ENCODE results near the gene ITGB7. TPM values are rescaled to one million over a fixed set of nuclear protein-coding genes. Genes with fewer than 3 reads are reported as not detected.

ITGB7 gene
- total RNA-seq, 2 experiments from 2014 or later = 621 to 702 TPM

- Mint-ChIP-seq H3K4me1 (peaks cover 74% of the 10 kb centered on the region), H3K27ac (peak overlapping the region; percentile 92), H3K36me3 (ENCODE audit: low read depth) (peaks cover 43% of the 10 kb centered on the region), H3K27me3 (no peaks in the 10 kb centered on the region), H3K4me3 (peak overlapping the region; percentile 98), H3K9me3 (no peaks in the 10 kb centered on the region)
- DNase-seq = peak; percentile 65
- POLR2A ChIA-PET = interaction anchor here (0.8 to 1.0 kb wide), 4 partner anchors 11 to 102 kb away, joined by 3 to 5 read pairs (median 4); partner anchors contain the start of genes AAAS and ESPL1
- CTCF ChIA-PET = interaction anchor here (0.5 to 12.6 kb wide), 15 partner anchors 8 to 380 kb away, joined by 3 to 117 read pairs (median 4); partner anchors contain the start of genes AAAS, ESPL1 and ITGB7
Measured at GRCh38 chr12:53219292-53219955, 12.4 kb upstream of the ITGB7 start.

DNA sequence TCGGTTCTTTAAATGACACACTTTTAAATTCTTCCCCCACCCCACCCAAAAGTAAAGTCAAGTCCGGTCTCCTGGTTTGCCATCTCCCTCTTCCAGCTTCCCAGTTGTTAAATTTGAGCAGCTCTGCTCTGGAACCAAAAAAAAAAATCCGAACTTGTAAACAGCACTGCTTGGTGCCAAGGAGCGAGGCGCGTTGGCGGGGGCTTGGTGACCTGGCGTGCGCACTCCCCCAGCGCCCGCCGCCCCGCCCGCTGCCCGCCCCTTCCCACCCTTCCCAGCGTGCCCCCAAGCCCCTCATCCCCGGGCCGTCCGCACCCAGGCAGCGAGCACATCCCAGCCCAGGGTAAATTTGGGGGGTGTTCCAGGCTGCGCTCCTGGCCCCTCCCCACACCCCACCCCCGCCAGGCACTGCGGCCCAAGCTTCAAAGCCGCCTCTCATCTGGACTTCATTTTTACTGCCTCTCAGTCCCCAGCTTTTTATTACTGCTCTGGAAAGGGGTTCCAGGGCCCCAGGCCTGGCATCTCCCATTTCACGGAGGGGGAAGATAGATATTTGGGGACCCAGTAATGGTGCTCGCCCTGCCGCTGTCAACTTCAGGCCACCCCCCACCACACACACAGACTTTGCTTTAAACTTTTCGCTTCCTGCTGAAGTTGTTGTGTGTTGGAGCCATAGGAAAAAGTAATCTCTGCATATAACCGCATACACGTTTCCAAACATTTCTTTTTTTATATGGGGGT is 11.7 kb upstream of the ITGB7 start:
- Mint-ChIP-seq H3K27me3 (no peaks in the 10 kb centered on the region), H3K4me3 (peak overlapping the region; percentile 98), H3K36me3 (ENCODE audit: low read depth) (peaks cover 49% of the 10 kb centered on the region), H3K9me3 (no peaks in the 10 kb centered on the region), H3K27ac (peak overlapping the region; percentile 92), H3K4me1 (peaks cover 74% of the 10 kb centered on the region)
- CTCF ChIA-PET = interaction anchor here (0.6 to 12.6 kb wide), 8 partner anchors 9 to 212 kb away, joined by 3 to 117 read pairs (median 4); partner anchors contain the start of genes ESPL1 and ITGB7
- DNase-seq = no peak
- POLR2A ChIA-PET = no interaction called here

DNA sequence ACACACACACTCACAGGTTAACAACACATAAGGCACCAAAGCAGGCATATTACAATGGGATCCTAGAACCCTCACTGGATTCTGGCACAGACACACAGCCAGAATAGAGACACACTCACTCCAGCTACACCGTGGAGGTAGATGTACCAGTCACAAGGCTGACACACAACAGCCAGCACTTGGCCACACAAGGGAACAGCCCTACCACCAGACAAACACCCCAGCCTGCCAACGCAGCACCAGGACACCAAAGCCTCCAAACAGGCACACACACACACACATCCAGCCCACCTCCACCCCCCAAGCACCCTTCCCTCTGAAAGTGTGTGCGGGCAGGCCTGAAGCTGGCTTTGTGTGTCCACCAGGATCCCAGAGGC is 10.9 kb upstream of the ITGB7 start:
- peaks cover 57% of the 10 kb centered on the region for H3K36me3 Mint-ChIP-seq (ENCODE audit: low read depth)
- CTCF ChIA-PET = interaction anchor here (0.6 to 12.6 kb wide), 6 partner anchors 17 to 211 kb away, joined by 3 to 117 read pairs (median 4); partner anchors contain the start of genes AAAS and ESPL1
- DNase-seq = no peak
- no peaks in the 10 kb centered on the region for H3K27me3 Mint-ChIP-seq
- peak overlapping the region; percentile 89 for H3K27ac Mint-ChIP-seq
- POLR2A ChIA-PET = no interaction called here
- peak overlapping the region; percentile 98 for H3K4me3 Mint-ChIP-seq
- H3K4me1 Mint-ChIP-seq = peaks cover 75% of the 10 kb centered on the region
- H3K9me3 Mint-ChIP-seq = no peaks in the 10 kb centered on the region

DNA sequence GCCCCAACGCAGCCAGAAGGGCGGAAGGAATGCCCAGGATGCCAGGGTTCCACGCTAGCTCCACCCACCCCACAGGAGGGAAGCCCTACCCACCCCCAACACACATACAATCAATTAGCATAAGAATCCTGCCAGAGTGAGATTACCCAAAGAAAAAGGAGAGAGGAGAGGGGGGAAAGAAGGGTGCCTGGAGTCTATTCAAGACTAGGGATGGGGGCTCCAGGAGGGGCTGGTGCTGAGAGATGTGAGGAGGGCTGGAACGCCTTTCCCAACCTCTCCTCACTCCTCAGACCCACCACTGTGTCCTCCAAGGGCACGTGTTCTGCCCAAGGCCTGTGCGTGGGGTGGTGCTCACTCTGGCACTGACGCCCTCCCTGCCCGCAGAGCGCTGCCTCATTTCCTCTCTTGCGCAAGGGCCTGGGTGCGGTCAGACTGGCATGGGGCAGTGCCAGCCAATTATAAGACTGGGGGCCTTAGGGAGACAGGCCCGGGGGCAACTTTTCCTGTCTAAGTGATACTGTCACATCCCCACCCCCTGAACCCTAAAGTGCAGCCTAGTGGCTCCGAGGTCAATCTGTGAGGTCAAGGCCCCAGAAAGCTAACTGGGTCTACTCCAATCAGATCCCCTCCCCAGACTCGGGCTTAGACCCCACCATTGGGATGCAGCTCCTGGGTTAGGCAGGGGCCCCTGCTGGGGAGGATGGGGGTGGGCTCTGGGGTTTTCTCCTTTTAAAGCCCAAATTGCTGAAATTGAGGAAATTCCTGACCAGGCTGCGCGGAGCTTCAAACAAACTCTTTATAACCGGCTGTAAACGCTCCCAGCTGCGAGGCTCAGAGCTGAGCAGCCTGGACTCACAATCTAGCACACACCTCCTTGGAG is 10.2 kb upstream of the ITGB7 start:
- DNase-seq = no peak
- Mint-ChIP-seq H3K27me3 (no peaks in the 10 kb centered on the region), H3K36me3 (ENCODE audit: low read depth) (peaks cover 63% of the 10 kb centered on the region), H3K4me1 (peaks cover 73% of the 10 kb centered on the region), H3K9me3 (no peaks in the 10 kb centered on the region), H3K4me3 (peak overlapping the region; percentile 98), H3K27ac (peak overlapping the region; percentile 89)
- ChIA-PET CTCF (interaction anchor here (0.9 to 12.6 kb wide), 11 partner anchors 12 to 104 kb away, joined by 3 to 117 read pairs (median 5); partner anchors contain the start of genes AAAS, ESPL1 and PFDN5), POLR2A (no interaction called here)

- H3K9me3 Mint-ChIP-seq = no peaks in the 10 kb centered on the region
- H3K4me1 Mint-ChIP-seq = peaks cover 81% of the 10 kb centered on the region
- H3K4me3 Mint-ChIP-seq = no peak overlapping the region
- H3K27me3 Mint-ChIP-seq = no peaks in the 10 kb centered on the region
- ChIA-PET POLR2A (no interaction called here), CTCF (interaction anchor here (0.8 to 12.6 kb wide), 13 partner anchors 10 to 106 kb away, joined by 3 to 117 read pairs (median 6); partner anchors contain the start of genes AAAS, CSAD, ESPL1 and PFDN5)
- DNase-seq = no peak
- peaks cover 76% of the 10 kb centered on the region for H3K36me3 Mint-ChIP-seq (ENCODE audit: low read depth)
- peak overlapping the region; percentile 51 for H3K27ac Mint-ChIP-seq
Measured at GRCh38 chr12:53215497-53215896, 8.4 kb upstream of the ITGB7 start.

DNA sequence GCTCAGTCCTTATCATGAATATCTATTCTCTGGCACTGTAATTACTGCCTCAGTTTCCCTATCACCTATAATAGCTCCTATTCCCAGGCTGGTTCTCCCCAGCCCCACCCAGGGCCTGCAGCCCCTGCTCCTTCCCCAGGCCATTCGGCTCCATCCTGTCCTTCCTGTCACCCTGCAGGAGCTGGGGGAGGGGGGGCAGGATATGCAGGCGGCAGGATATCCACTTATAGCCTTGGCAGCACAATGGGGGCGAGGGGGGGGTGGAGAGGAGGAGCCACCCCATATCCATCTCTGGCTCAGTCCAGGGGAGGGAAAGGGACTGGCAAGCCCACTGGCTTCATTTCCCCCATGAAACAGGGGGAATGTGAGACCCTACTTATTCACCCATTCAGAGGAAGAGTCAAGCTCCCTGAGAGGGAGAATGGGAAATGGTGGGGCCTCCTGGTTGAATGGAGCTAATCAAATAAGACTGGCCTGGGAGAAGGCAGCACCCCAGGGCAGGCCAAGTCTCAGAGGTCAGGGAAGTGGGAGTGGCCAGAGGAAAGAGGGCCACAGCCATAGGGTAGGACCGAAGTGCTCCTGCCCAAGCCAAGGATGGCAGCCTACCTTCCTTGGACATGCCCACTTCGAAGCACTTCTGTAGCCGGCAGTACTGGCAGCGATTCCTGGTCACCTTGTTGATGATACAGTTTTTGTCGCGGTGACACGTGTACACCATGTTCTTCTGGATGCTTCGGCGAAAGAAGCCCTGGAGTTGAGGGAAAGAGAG is 7.8 kb upstream of the ITGB7 start:
- ChIA-PET CTCF (interaction anchor here (0.8 to 12.6 kb wide), 17 partner anchors 10 to 106 kb away, joined by 3 to 117 read pairs (median 9); partner anchors contain the start of genes AAAS, CSAD, ESPL1 and ZNF740), POLR2A (no interaction called here)
- no peak overlapping the region for H3K4me3 Mint-ChIP-seq
- peak overlapping the region; percentile 51 for H3K27ac Mint-ChIP-seq
- H3K4me1 Mint-ChIP-seq = peaks cover 85% of the 10 kb centered on the region
- no peaks in the 10 kb centered on the region for H3K9me3 Mint-ChIP-seq
- H3K27me3 Mint-ChIP-seq = no peaks in the 10 kb centered on the region
- H3K36me3 Mint-ChIP-seq (ENCODE audit: low read depth) = peaks cover 82% of the 10 kb centered on the region
- DNase-seq = no peak

GRCh38 chr12:53214221-53214620 is 7.2 kb upstream of the ITGB7 start:
- POLR2A ChIA-PET = no interaction called here

DNA sequence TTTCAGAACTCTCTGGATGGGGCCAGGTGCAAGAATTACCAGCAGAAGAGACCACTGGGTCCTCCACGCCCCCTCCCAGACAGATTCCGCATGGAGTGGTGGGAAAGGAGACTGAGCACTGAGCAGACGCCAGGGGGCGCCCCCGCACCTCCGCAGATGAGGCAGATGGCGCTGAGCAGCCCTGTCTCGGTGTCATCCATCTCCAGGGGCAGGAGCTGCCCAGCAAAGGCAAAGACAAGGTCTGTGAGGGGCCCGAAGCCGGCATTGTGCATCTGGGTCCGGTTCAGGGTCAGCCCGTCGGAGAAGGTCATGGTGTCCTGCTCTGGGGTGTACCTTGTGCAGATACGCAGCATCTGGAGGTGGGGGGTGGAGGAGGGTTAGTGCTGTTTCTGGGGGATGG is 6.3 kb upstream of the ITGB7 start:
- peaks cover 93% of the 10 kb centered on the region for H3K4me1 Mint-ChIP-seq
- H3K9me3 Mint-ChIP-seq = no peaks in the 10 kb centered on the region
- peaks cover 79% of the 10 kb centered on the region for H3K36me3 Mint-ChIP-seq (ENCODE audit: low read depth)
- H3K27ac Mint-ChIP-seq = peak overlapping the region; percentile 37
- CTCF ChIA-PET = interaction anchor here (0.6 to 12.6 kb wide), 44 partner anchors 9 to 513 kb away, joined by 3 to 117 read pairs (median 5); partner anchors contain the start of genes AAAS, CSAD, ESPL1 and PFDN5
- peak; percentile 84 for DNase-seq
- no peak overlapping the region for H3K4me3 Mint-ChIP-seq
- POLR2A ChIA-PET = no interaction called here
- no peaks in the 10 kb centered on the region for H3K27me3 Mint-ChIP-seq

More at GRCh38 chr12:53214221-53214620, 7.2 kb upstream of the ITGB7 start:
- Mint-ChIP-seq H3K27me3 (no peaks in the 10 kb centered on the region), H3K4me3 (no peak overlapping the region), H3K9me3 (no peaks in the 10 kb centered on the region), H3K27ac (peak overlapping the region; percentile 44), H3K36me3 (ENCODE audit: low read depth) (peaks cover 80% of the 10 kb centered on the region), H3K4me1 (peaks cover 91% of the 10 kb centered on the region)
- CTCF ChIA-PET = interaction anchor here (0.9 to 12.6 kb wide), 30 partner anchors 9 to 513 kb away, joined by 3 to 117 read pairs (median 6); partner anchors contain the start of genes AAAS, CSAD, ESPL1 and RARG
- DNase-seq = no peak

GRCh38 chr12:53212931-53213330 is 5.9 kb upstream of the ITGB7 start:
- Mint-ChIP-seq H3K4me1 (peaks cover 93% of the 10 kb centered on the region), H3K27me3 (no peaks in the 10 kb centered on the region), H3K9me3 (no peaks in the 10 kb centered on the region), H3K27ac (peak overlapping the region; percentile 37), H3K4me3 (no peak overlapping the region), H3K36me3 (ENCODE audit: low read depth) (peaks cover 78% of the 10 kb centered on the region)
- ChIA-PET POLR2A (no interaction called here), CTCF (interaction anchor here (0.7 to 12.6 kb wide), 22 partner anchors 10 to 132 kb away, joined by 3 to 117 read pairs (median 5); partner anchors contain the start of genes AAAS, CSAD, ESPL1 and ZNF740)
- no peak for DNase-seq

- H3K4me1 Mint-ChIP-seq = peaks cover 92% of the 10 kb centered on the region
- no peak overlapping the region for H3K4me3 Mint-ChIP-seq
Measured at GRCh38 chr12:53211476-53212381, 4.7 kb upstream of the ITGB7 start.

More at GRCh38 chr12:53211476-53212381, 4.7 kb upstream of the ITGB7 start:
- CTCF ChIA-PET = interaction anchor here (0.5 to 12.6 kb wide), 23 partner anchors 8 to 248 kb away, joined by 3 to 117 read pairs (median 5); partner anchors contain the start of genes AAAS, ESPL1 and PFDN5
- H3K27ac Mint-ChIP-seq = peak overlapping the region; percentile 15
- H3K9me3 Mint-ChIP-seq = no peaks in the 10 kb centered on the region
- peaks cover 72% of the 10 kb centered on the region for H3K36me3 Mint-ChIP-seq (ENCODE audit: low read depth)
- no peaks in the 10 kb centered on the region for H3K27me3 Mint-ChIP-seq
- POLR2A ChIA-PET = no interaction called here
- no peak for DNase-seq
